Dermis microvascular lymphatic vessel endothelial cell (primary cell): ENCODE measurements around the gene C13orf46. TPM values are rescaled to one million over a fixed set of nuclear protein-coding genes. Genes with fewer than 3 reads are reported as not detected.

Experiments used
- DNase-seq, 2 donors: peaks; one replicate each; pipeline versions ENCODE4 v3.0.0 to v3.0.0-alpha.2; 2010; ENCODE audit warnings: low read depth in 2 of 2
- total RNA-seq: library from RNA; depleted of rRNA; stranded (reverse); fragments of >200 nt; gene quantifications from 2 replicates; pipeline ENCODE4 v1.2.1, GENCODE V29; 2014

C13orf46 gene
- total RNA-seq, 1 donor from 2014 or later, result 0.13 TPM

GRCh38 chr13:113939944-113940297 is 34.0 kb downstream of the C13orf46 start:
- no peak for DNase-seq

GRCh38 chr13:113939129-113939943 is 34.5 kb downstream of the C13orf46 start:
- DNase-seq, result no peak

GRCh38 chr13:113938716-113939115 is 35.2 kb downstream of the C13orf46 start:
- no peak for DNase-seq

GRCh38 chr13:113938246-113938645 is 35.6 kb downstream of the C13orf46 start:
- no peak for DNase-seq

- peak; percentile 23 to 45 for DNase-seq
These were observed 36.2 kb downstream of the C13orf46 start for GRCh38 chr13:113937527-113938180.

- DNase-seq, result no peak
These were observed 36.8 kb downstream of the C13orf46 start for GRCh38 chr13:113937073-113937472.

- no peak for DNase-seq
These were observed 37.5 kb downstream of the C13orf46 start for GRCh38 chr13:113936166-113936965.

- peak; percentile 39 to 62 for DNase-seq
These were observed 38.7 kb downstream of the C13orf46 start for GRCh38 chr13:113935001-113935844.

GRCh38 chr13:113934576-113934975 is 39.3 kb downstream of the C13orf46 start:
- DNase-seq, result no peak

- no peak for DNase-seq
These were observed 40.0 kb downstream of the C13orf46 start for GRCh38 chr13:113933901-113934300.

GRCh38 chr13:113931841-113932459 is 41.9 kb downstream of the C13orf46 start:
- no peak for DNase-seq

- DNase-seq, result no peak
These were observed 42.9 kb downstream of the C13orf46 start for GRCh38 chr13:113930671-113931637.

GRCh38 chr13:113929628-113930615 is 44.0 kb downstream of the C13orf46 start:
- DNase-seq, result no peak

GRCh38 chr13:113928685-113929627 is 44.9 kb downstream of the C13orf46 start:
- no peak for DNase-seq

GRCh38 chr13:113927661-113928581 is 46.0 kb downstream of the C13orf46 start:
- DNase-seq, result no peak
